IMR-90 (cell line): ENCODE data around the gene LYZL1. TPM values are rescaled to one million over a fixed set of nuclear protein-coding genes. Genes with fewer than 3 reads are reported as not detected.

Experiments
- ATAC-seq: fragments of 200-7000 bp; cut with Tn5 transposase; 2 replicates; pipeline ENCODE4 v1.9.1; 2020; ENCODE audit warnings: low read depth, mild to moderate bottlenecking, moderate library complexity
- BruUV-seq: library from RNA; stranded (reverse); fragments of 400-500 nt; replicated peaks from 2 replicates; lab custom pipeline; 2021; lab: Mats Ljungman, UMichigan
- CTCF ChIA-PET: fragments of 300-600 bp; formaldehyde crosslinking; extraction: SDS; loops from one replicate; lab custom pipeline; 2021; ENCODE audit warnings: antibody characterized with exemption; lab: Yijun Ruan, JAX
- POLR2A ChIA-PET: fragments of 300-600 bp; sonication (Branson Sonifier 250); formaldehyde crosslinking; loops from one replicate; lab custom pipeline; 2022; ENCODE audit warnings: antibody characterized with exemption; ENCODE audit not compliant: unreplicated experiment; lab: Charles Lee
- DNase-seq: peaks from one replicate; pipeline ENCODE4 v3.0.0; 2013
- H2AFZ ChIP-seq: replicated peaks from 2 replicates; pipeline ENCODE3; 2013; ENCODE audit warnings: low read length, mild to moderate bottlenecking; ENCODE audit not compliant: poor library complexity
- H2AK5ac ChIP-seq: 2 replicates; pipeline ENCODE4 v1.6.1; 2013; ENCODE audit warnings: low read depth, low read length, inconsistent platforms
- H2AK9ac ChIP-seq: replicated peaks from 2 replicates; pipeline ENCODE3; 2013; ENCODE audit warnings: mild to moderate bottlenecking, low read depth, low read length, moderate library complexity; ENCODE audit not compliant: poor library complexity
- H2BK120ac ChIP-seq: 2 replicates; pipeline ENCODE4 v1.6.1; 2013; ENCODE audit warnings: low read depth, low read length, inconsistent platforms
- H2BK15ac ChIP-seq: 3 replicates; pipeline ENCODE4 v1.6.1; 2013; ENCODE audit warnings: low read depth, low read length, inconsistent platforms
- H2BK20ac ChIP-seq: 2 replicates; pipeline ENCODE4 v1.6.1; 2013; ENCODE audit warnings: low read depth, mild to moderate bottlenecking, inconsistent platforms, low read length, moderate library complexity
- H2BK5ac ChIP-seq: 2 replicates; pipeline ENCODE4 v1.6.1; 2013; ENCODE audit warnings: mild to moderate bottlenecking, low read depth, low read length, inconsistent platforms; ENCODE audit not compliant: poor library complexity, severe bottlenecking
- H3K14ac ChIP-seq: replicated peaks from 2 replicates; pipeline ENCODE4 v1.6.1; 2013; ENCODE audit warnings: low read depth, low read length, inconsistent platforms
- H3K18ac ChIP-seq: 2 replicates; pipeline ENCODE4 v1.6.1; 2013; ENCODE audit warnings: low read depth, low read length, control low read depth
- H3K23ac ChIP-seq: 2 replicates; pipeline ENCODE4 v1.6.1; 2013; ENCODE audit warnings: low read depth, low read length, inconsistent platforms
- H3K27ac ChIP-seq: 2 replicates; pipeline ENCODE4 v1.5.1; 2013; ENCODE audit warnings: mild to moderate bottlenecking, control low read depth, low read length; ENCODE audit not compliant: insufficient read depth
- H3K27me3 ChIP-seq: 2 replicates; pipeline ENCODE4 v1.6.1; 2013; ENCODE audit warnings: low read length; ENCODE audit not compliant: control insufficient read depth, insufficient read depth
- H3K36me3 ChIP-seq: 2 replicates; pipeline ENCODE4 v1.6.1; 2013; ENCODE audit warnings: low read length, mixed read lengths; ENCODE audit not compliant: control insufficient read depth, insufficient read depth
- H3K4ac ChIP-seq: 2 replicates; pipeline ENCODE4 v1.6.1; 2013; ENCODE audit warnings: low read depth, low read length, inconsistent platforms
- H3K4me1 ChIP-seq: 2 replicates; pipeline ENCODE4 v1.6.1; 2013; ENCODE audit warnings: low read length, mixed read lengths; ENCODE audit not compliant: control insufficient read depth, insufficient read depth
- H3K4me2 ChIP-seq: 2 replicates; pipeline ENCODE4 v1.6.1; 2013; ENCODE audit warnings: low read depth, mild to moderate bottlenecking, control low read depth, low read length, moderate library complexity
- H3K4me3 ChIP-seq: 2 replicates; pipeline ENCODE4 v1.5.1; 2013; ENCODE audit warnings: low read depth, mild to moderate bottlenecking, control low read depth, low read length, moderate library complexity; ENCODE audit not compliant: insufficient read depth
- H3K56ac ChIP-seq: 2 replicates; pipeline ENCODE4 v1.6.1; 2013; ENCODE audit warnings: low read length, inconsistent platforms; ENCODE audit not compliant: insufficient read depth; ENCODE audit errors: extremely low read depth
- H3K79me1 ChIP-seq, 2 experiments: 2 replicates each; pipeline ENCODE4 v1.6.1; 2013; ENCODE audit warnings: low read length in 2 of 2, inconsistent platforms in 1 of 2, low read depth in 1 of 2
- H3K9ac ChIP-seq: 2 replicates; pipeline ENCODE4 v1.6.1; 2013; ENCODE audit warnings: low read depth, low read length, control low read depth
- H3K9me1 ChIP-seq: 2 replicates; pipeline ENCODE4 v1.6.1; 2013; ENCODE audit warnings: low read length, inconsistent platforms; ENCODE audit not compliant: insufficient read depth
- H3K9me3 ChIP-seq: 2 replicates; pipeline ENCODE4 v1.6.1; 2013; ENCODE audit warnings: low read length; ENCODE audit not compliant: control insufficient read depth, insufficient read depth
- H4K20me1 ChIP-seq: 2 replicates; pipeline ENCODE4 v1.6.1; 2013; ENCODE audit warnings: low read length, inconsistent platforms; ENCODE audit not compliant: insufficient read depth
- H4K5ac ChIP-seq: 2 replicates; pipeline ENCODE4 v1.6.1; 2013; ENCODE audit warnings: mild to moderate bottlenecking, low read depth, low read length, control low read depth
- H4K8ac ChIP-seq, 2 experiments: 2 replicates each; pipeline ENCODE4 v1.6.1; 2013; ENCODE audit warnings: low read depth in 2 of 2, low read length in 2 of 2, control low read depth in 1 of 2, inconsistent platforms in 1 of 2
- H4K91ac ChIP-seq: 2 replicates; pipeline ENCODE4 v1.6.1; 2013; ENCODE audit warnings: low read depth, low read length, inconsistent platforms; ENCODE audit not compliant: insufficient read depth
- BHLHE40 ChIP-seq: fragments of 150-350 bp; IDR thresholded peaks from 2 replicates; pipeline ENCODE4 v1.6.1; 2016; ENCODE audit warnings: mild to moderate bottlenecking, low read depth, low read length
- CHD1 ChIP-seq: IDR thresholded peaks from 2 replicates; pipeline ENCODE4 v1.6.1; 2012; ENCODE audit warnings: low read depth, low read length, improper control_type of control experiment
- CTCF ChIP-seq: conservative IDR thresholded peaks from 2 replicates; pipeline ENCODE4 v1.5.1; 2012; ENCODE audit warnings: mild to moderate bottlenecking, low read depth, low read length, improper control_type of control experiment
- ELK1 ChIP-seq: fragments of 150-350 bp; IDR thresholded peaks from 2 replicates; pipeline ENCODE4 v1.6.1; 2016; ENCODE audit warnings: low read depth, mild to moderate bottlenecking, low read length, moderate library complexity, borderline replicate concordance
- FOS ChIP-seq: fragments of 150-350 bp; IDR thresholded peaks from 2 replicates; pipeline ENCODE4 v1.6.1; 2016; ENCODE audit warnings: low read depth, low read length
- MAZ ChIP-seq: IDR thresholded peaks from 2 replicates; pipeline ENCODE4 v1.6.1; 2012; ENCODE audit warnings: low read depth, mild to moderate bottlenecking, low read length, improper control_type of control experiment, moderate library complexity, borderline replicate concordance
- NFE2L2 ChIP-seq: fragments of 150-350 bp; IDR thresholded peaks from 2 replicates; pipeline ENCODE4 v1.6.1; 2016; ENCODE audit warnings: low read depth, mild to moderate bottlenecking, low read length
- POLR2A ChIP-seq: IDR thresholded peaks from 2 replicates; pipeline ENCODE4 v1.6.1; 2012; ENCODE audit warnings: mild to moderate bottlenecking, low read depth, low read length
- WGBS, 2 experiments: methylation state at CpG; one replicate each; pipeline versions ENCODE4 v1.1.5 to v1.1.7; 2013; ENCODE audit warnings: missing lambda C conversion rate in 2 of 2; ENCODE audit not compliant: insufficient read length in 1 of 2; ENCODE audit errors: extremely low coverage in 2 of 2; 5-methylcytosine and 5-hydroxymethylcytosine counted together
- dilution Hi-C: fragments of 300-500 bp; cut with HindIII; formaldehyde crosslinking; loops from one replicate; pipeline ENCODE4 v1.14.3; 2018; ENCODE audit warnings: low sequenced_read_pairs; ENCODE audit not compliant: unreplicated experiment
- in situ Hi-C: fragments of 300-500 bp; cut with MboI; formaldehyde crosslinking; loops from 3 replicates; pipeline ENCODE4 v1.14.3; 2019; ENCODE audit warnings: low sequenced_read_pairs, inconsistent platforms, mixed read lengths
- intact Hi-C: fragments of 100-400 bp; cut with micrococcal nuclease; formaldehyde crosslinking; loops from 2 replicates; pipeline ENCODE4 v1.10.0; 2022
- polyA plus RNA-seq, 3 experiments: library from polyadenylated mRNA; depleted of rRNA; stranded (reverse); fragments of >200 nt; gene quantifications; 2 replicates each; pipeline ENCODE4 v1.2.3, GENCODE V29; 2012; ENCODE audit warnings: low replicate concordance in 1 of 3
- total RNA-seq: library from RNA; depleted of rRNA; stranded (reverse); fragments of >200 nt; gene quantifications from 2 replicates; pipeline ENCODE4 v1.2.3, GENCODE V29; 2012

Gene LYZL1
- total and polyA plus RNA-seq, 2 of the 4 experiments (the other 2 are of a cell fraction) = not detected

GRCh38 chr10:29254123-29255046 lies 34.5 kb upstream of the LYZL1 start:
- H2BK20ac ChIP-seq = no peak overlapping the region
- in situ Hi-C loops = no loop called here
- intact Hi-C loops = loop anchor here (5.0 kb wide), 1 partner anchor 577 kb away; the partner anchor contains the start of gene BAMBI
- no peak overlapping the region for H4K91ac ChIP-seq
- no peak overlapping the region for H2BK120ac ChIP-seq
- no peak overlapping the region for H3K27ac ChIP-seq
- H2BK15ac ChIP-seq = no peak overlapping the region
- H2AFZ ChIP-seq = peak overlapping the region; percentile 11
- no peak overlapping the region for H3K4me2 ChIP-seq
- H3K9me1 ChIP-seq = no peaks in the 10 kb centered on the region
- no TSS peak for BruUV-seq
- no peak overlapping the region for H2AK9ac ChIP-seq
- H3K9ac ChIP-seq = no peak overlapping the region
- no peak overlapping the region for H3K18ac ChIP-seq
- H3K4me1 ChIP-seq = peaks cover 12% of the 10 kb centered on the region
- H3K4ac ChIP-seq = no peak overlapping the region
- TF ChIP-seq POLR2A (no peak), BHLHE40 (no peak), MAZ (no peak), CTCF (no peak), CHD1 (no peak), ELK1 (no peak), NFE2L2 (no peak), FOS (no peak)
- H3K27me3 ChIP-seq = peaks cover 61% of the 10 kb centered on the region
- H3K23ac ChIP-seq = no peak overlapping the region
- WGBS, 2 experiments = 70% methylated on average over 2 of the region's 9 CpGs; no CpG with 5 or more reads in 1 of the 2 experiments
- no peak overlapping the region for H2AK5ac ChIP-seq
- no peak overlapping the region for H4K8ac ChIP-seq
- ChIA-PET POLR2A (no interaction called here), CTCF (interaction anchor here (0.7 to 0.9 kb wide), 2 partner anchors 11 to 21 kb away, joined by 3 to 4 read pairs; no protein-coding TSS in a partner anchor)
- no peak overlapping the region for H2BK5ac ChIP-seq
- peaks cover 2% of the 10 kb centered on the region for H3K9me3 ChIP-seq
- H3K14ac ChIP-seq = no peak overlapping the region
- no peak overlapping the region for H3K4me3 ChIP-seq
- H3K36me3 ChIP-seq = no peaks in the 10 kb centered on the region
- H3K56ac ChIP-seq = no peak overlapping the region
- DNase-seq (no peak), ATAC-seq (no peak)
- H4K5ac ChIP-seq = no peak overlapping the region
- dilution Hi-C loops = no loop called here
- H3K79me1 ChIP-seq = no peaks in the 10 kb centered on the region
- no peaks in the 10 kb centered on the region for H4K20me1 ChIP-seq
